ENCODE results near the gene PNMA6F. TPM values are rescaled to one million over a fixed set of nuclear protein-coding genes. Genes with fewer than 3 reads are reported as not detected.
"Not testable (repeated sequence)": the region's sequence is repeated elsewhere in the genome, so short reads cannot be mapped to it uniquely, and the experiment has no call there.

PNMA6F gene
- total and polyA plus RNA-seq, 2 experiments from 2014 or later: 0.06 to 0.83 TPM

DNA sequence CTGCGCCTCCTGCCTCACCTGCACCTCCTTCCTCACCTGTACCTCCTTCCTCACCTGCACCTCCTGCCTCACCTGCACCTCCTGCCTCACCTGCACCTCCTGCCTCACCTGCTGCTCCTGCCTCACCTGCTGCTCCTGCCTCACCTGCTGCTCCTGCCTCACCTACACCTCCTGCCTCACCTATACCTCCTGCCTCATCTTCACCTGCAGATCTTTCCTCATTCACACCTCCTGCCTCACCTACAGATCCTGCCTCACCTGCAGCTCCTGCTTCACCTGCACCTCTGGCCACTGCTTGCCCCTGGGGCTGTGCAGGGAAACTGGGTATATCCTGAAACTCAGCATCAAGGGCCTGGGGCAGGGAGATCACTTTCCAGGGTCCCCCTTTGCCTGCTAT, 1.5 kb downstream of the PNMA6F start:
- peaks cover 11% of the 10 kb centered on the region for H3K27me3 Mint-ChIP-seq (ENCODE audit: insufficient read depth, low read depth, poor library complexity)
- H3K9me2 ChIP-seq (ENCODE audit: insufficient read depth); H3K4me1 Mint-ChIP-seq; H2AFZ ChIP-seq; H3F3A ChIP-seq (replicated peaks; ENCODE audit: low read depth); H4K20me1 ChIP-seq (replicated peaks; ENCODE audit: insufficient read depth); ATAC-seq; H3K27ac ChIP-seq (ENCODE audit: low read depth); H3K36me3 Mint-ChIP-seq (ENCODE audit: low read depth); H3K27ac Mint-ChIP-seq; H3K36me3 ChIP-seq (ENCODE audit: insufficient read depth); H3K4me3 Mint-ChIP-seq; H3K4me3 ChIP-seq; H3K4me1 ChIP-seq (ENCODE audit: insufficient read depth); H3K9me3 Mint-ChIP-seq; H3K4me2 ChIP-seq; H3K79me2 ChIP-seq (replicated peaks; ENCODE audit: insufficient read depth); DNase-seq (ENCODE audit: low spot score): not testable (repeated sequence)
- H3K27me3 ChIP-seq (ENCODE audit: insufficient read depth): peaks cover 18% of the 10 kb centered on the region

DNA sequence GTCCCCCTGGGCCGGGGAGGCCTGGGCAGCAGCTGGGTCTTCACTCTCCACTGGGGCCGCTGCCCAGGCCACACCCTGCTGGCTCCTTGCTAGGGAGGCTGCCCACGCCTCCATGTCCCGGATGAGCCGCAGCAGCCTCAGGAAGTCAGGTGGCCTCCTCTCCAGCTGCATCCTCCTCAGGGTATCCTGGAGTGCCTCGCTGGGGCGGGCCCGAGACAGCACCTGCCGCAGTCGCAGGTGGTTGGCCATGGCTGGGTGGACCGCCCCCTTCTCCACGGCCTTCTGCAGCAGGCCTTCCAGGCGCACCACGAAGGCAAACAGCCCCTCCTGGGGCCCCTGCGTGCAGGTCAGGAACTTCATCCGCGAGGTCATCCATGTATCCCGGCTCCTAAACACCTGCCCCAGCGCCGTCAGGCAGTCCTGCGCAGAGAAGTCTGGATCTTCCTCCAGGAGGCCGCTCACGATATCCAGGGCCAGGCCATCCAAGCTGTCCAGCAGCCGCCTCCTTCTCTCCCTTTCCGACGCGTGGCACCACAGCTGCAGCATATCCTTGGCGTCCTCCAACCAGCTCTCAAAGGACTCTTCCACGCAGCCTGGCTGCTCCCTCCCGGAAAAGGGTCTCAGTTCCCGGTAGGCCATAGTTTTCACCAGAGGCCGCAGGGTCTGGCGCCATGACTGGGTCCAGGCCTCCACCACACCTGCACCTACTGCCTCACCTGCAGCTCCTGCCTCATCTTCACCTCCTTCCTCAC, 2.1 kb downstream of the PNMA6F start:
- Histone ChIP-seq H3K4me1 (ENCODE audit: insufficient read depth) (no peaks in the 10 kb centered on the region), H3K4me3 (no peak overlapping the region), H3K36me3 (ENCODE audit: insufficient read depth) (no peaks in the 10 kb centered on the region), H3K79me2 (replicated peaks; ENCODE audit: insufficient read depth) (no peaks in the 10 kb centered on the region), H3K27me3 (ENCODE audit: insufficient read depth) (peaks cover 18% of the 10 kb centered on the region), H3K27ac (ENCODE audit: low read depth) (no peak overlapping the region), H2AFZ (no peak overlapping the region), H4K20me1 (replicated peaks; ENCODE audit: insufficient read depth) (no peaks in the 10 kb centered on the region), H3K4me2 (no peak overlapping the region), H3K9me2 (ENCODE audit: insufficient read depth) (no peaks in the 10 kb centered on the region), H3F3A (replicated peaks; ENCODE audit: low read depth) (no peaks in the 10 kb centered on the region)
- no peaks in the 10 kb centered on the region for H3K9me3 Mint-ChIP-seq
- no peaks in the 10 kb centered on the region for H3K36me3 Mint-ChIP-seq (ENCODE audit: low read depth)
- ATAC-seq (peak; percentile 26; the same call in 2 of the 3 replicates), DNase-seq (ENCODE audit: low spot score) (no peak)
- H3K4me3 Mint-ChIP-seq: no peak overlapping the region
- TF ChIP-seq, protein P1, sequence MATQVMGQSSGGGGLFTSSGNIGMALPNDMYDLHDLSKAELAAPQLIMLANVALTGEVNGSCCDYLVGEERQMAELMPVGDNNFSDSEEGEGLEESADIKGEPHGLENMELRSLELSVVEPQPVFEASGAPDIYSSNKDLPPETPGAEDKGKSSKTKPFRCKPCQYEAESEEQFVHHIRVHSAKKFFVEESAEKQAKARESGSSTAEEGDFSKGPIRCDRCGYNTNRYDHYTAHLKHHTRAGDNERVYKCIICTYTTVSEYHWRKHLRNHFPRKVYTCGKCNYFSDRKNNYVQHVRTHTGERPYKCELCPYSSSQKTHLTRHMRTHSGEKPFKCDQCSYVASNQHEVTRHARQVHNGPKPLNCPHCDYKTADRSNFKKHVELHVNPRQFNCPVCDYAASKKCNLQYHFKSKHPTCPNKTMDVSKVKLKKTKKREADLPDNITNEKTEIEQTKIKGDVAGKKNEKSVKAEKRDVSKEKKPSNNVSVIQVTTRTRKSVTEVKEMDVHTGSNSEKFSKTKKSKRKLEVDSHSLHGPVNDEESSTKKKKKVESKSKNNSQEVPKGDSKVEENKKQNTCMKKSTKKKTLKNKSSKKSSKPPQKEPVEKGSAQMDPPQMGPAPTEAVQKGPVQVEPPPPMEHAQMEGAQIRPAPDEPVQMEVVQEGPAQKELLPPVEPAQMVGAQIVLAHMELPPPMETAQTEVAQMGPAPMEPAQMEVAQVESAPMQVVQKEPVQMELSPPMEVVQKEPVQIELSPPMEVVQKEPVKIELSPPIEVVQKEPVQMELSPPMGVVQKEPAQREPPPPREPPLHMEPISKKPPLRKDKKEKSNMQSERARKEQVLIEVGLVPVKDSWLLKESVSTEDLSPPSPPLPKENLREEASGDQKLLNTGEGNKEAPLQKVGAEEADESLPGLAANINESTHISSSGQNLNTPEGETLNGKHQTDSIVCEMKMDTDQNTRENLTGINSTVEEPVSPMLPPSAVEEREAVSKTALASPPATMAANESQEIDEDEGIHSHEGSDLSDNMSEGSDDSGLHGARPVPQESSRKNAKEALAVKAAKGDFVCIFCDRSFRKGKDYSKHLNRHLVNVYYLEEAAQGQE (IDR thresholded peaks at IDR 0.05; ENCODE audit: unreplicated experiment): no peak
- TF ChIP-seq NANOG (IDR thresholded peaks at IDR 0.05; ENCODE audit: borderline replicate concordance) (no peak), CREB1 (CRISPR knock-in tag; IDR thresholded peaks at IDR 0.05; ENCODE audit: low read depth) (no peak), EZH2phosphoT487 (IDR thresholded peaks at IDR 0.05; ENCODE audit: unreplicated experiment) (no peak), ZNF331 (CRISPR knock-in tag; IDR thresholded peaks at IDR 0.05; ENCODE audit: low read depth) (no peak)
- H3K27ac Mint-ChIP-seq: no peak overlapping the region
- peaks cover 11% of the 10 kb centered on the region for H3K27me3 Mint-ChIP-seq (ENCODE audit: insufficient read depth, low read depth, poor library complexity)
- peaks cover 7% of the 10 kb centered on the region; the same call in 2 of the 3 replicates for H3K4me1 Mint-ChIP-seq

DNA sequence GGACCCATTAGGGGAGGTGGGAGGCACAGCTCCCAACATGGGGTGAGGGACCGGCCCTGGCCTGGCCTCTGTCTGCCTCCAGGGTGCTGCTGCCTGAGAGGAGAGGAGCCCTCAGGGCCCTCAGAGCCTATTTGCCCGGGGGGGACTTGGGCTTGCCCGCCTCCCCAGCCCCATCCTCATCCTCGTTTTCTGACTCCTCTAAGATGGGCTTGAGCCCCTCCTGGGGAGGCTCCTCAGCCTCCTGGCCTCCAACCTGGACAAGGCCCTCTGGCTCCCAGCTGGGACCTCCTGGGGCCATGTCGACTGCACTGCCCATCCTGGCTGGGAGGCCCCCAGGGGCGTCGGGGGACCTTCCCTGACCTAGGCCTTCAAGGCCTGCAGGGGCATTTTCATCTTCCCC, 2.8 kb downstream of the PNMA6F start:
- ATAC-seq: no peak
- Mint-ChIP-seq H3K9me3 (no peaks in the 10 kb centered on the region), H3K27me3 (ENCODE audit: insufficient read depth, low read depth, poor library complexity) (peaks cover 11% of the 10 kb centered on the region), H3K36me3 (ENCODE audit: low read depth) (no peaks in the 10 kb centered on the region), H3K27ac (no peak overlapping the region), H3K4me1 (peaks cover 7% of the 10 kb centered on the region; the same call in 2 of the 3 replicates), H3K4me3 (no peak overlapping the region)
- DNase-seq (ENCODE audit: low spot score): no peak
- Histone ChIP-seq H3K79me2 (replicated peaks; ENCODE audit: insufficient read depth) (no peaks in the 10 kb centered on the region), H4K20me1 (replicated peaks; ENCODE audit: insufficient read depth) (no peaks in the 10 kb centered on the region), H2AFZ (no peak overlapping the region), H3K4me2 (no peak overlapping the region), H3K4me1 (ENCODE audit: insufficient read depth) (no peaks in the 10 kb centered on the region), H3K4me3 (no peak overlapping the region), H3K27ac (ENCODE audit: low read depth) (no peak overlapping the region), H3K9me2 (ENCODE audit: insufficient read depth) (no peaks in the 10 kb centered on the region), H3K36me3 (ENCODE audit: insufficient read depth) (no peaks in the 10 kb centered on the region), H3K27me3 (ENCODE audit: insufficient read depth) (peaks cover 18% of the 10 kb centered on the region), H3F3A (replicated peaks; ENCODE audit: low read depth) (no peaks in the 10 kb centered on the region)
- TF ChIP-seq, protein P1 (IDR thresholded peaks at IDR 0.05; ENCODE audit: unreplicated experiment): no peak
- TF ChIP-seq, protein P2, sequence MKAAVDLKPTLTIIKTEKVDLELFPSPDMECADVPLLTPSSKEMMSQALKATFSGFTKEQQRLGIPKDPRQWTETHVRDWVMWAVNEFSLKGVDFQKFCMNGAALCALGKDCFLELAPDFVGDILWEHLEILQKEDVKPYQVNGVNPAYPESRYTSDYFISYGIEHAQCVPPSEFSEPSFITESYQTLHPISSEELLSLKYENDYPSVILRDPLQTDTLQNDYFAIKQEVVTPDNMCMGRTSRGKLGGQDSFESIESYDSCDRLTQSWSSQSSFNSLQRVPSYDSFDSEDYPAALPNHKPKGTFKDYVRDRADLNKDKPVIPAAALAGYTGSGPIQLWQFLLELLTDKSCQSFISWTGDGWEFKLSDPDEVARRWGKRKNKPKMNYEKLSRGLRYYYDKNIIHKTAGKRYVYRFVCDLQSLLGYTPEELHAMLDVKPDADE (IDR thresholded peaks at IDR 0.05): no peak
- no peak for TF ChIP-seq EZH2 (IDR thresholded peaks at IDR 0.05; ENCODE audit: low read depth, unreplicated experiment)
- no peak for TF ChIP-seq ZNF331 (CRISPR knock-in tag; IDR thresholded peaks at IDR 0.05; ENCODE audit: low read depth)
- TF ChIP-seq ZNF114 (CRISPR knock-in tag; IDR thresholded peaks at IDR 0.05): no peak

Data from GM23338 (cell line).